GM20000 (cell line): ENCODE results near the gene AIP.

Source experiments
- DNase-seq: peaks from one replicate; pipeline ENCODE4 v3.0.0; 2012; ENCODE audit warnings: low spot score
- TF ChIP-seq, protein P1 (sequence below): IDR thresholded peaks from 2 replicates; pipeline ENCODE4 v1.5.1; 2012; ENCODE audit warnings: mild to moderate bottlenecking, control low read depth; ENCODE audit errors: extremely low read depth, missing control alignments

Gene AIP

DNA sequence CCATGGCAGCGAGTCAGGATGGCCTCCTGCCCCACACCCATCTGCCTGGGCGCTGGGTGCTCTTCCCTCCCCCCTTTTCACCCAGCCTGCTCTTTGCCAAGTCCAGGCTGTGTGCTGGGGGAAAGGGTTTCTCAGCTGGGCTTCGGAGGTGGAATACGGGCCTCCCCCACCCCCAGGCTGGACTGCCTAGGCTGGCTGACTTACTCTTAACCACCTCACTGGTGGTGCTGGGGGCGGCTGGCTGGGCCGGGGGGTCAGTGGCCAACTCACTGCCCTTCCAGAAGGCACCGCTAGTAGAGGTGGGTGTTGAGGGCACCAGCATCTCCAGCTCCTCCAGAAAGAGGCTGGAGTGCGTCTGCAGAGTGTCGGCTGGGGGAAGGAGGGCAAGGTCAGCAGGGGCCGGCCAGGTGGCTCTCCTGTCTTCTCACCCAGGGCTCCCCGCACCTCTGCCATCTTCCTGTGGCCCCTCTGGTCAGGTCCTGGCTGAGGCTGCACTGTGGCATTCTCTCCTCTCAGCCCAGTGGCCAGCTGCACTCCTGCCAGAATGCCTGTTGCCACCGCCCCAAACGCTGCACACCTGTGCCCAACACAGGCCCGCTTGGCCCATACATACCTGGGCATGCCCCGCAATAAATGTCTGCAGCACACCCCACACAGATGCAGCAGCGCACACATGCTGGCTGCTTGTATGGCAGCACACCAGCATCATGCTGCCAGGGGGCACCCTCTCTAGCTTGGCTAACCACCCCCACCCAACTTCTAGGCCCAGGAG is 12.6 kb downstream of the AIP start:
- TF ChIP-seq, protein P1, sequence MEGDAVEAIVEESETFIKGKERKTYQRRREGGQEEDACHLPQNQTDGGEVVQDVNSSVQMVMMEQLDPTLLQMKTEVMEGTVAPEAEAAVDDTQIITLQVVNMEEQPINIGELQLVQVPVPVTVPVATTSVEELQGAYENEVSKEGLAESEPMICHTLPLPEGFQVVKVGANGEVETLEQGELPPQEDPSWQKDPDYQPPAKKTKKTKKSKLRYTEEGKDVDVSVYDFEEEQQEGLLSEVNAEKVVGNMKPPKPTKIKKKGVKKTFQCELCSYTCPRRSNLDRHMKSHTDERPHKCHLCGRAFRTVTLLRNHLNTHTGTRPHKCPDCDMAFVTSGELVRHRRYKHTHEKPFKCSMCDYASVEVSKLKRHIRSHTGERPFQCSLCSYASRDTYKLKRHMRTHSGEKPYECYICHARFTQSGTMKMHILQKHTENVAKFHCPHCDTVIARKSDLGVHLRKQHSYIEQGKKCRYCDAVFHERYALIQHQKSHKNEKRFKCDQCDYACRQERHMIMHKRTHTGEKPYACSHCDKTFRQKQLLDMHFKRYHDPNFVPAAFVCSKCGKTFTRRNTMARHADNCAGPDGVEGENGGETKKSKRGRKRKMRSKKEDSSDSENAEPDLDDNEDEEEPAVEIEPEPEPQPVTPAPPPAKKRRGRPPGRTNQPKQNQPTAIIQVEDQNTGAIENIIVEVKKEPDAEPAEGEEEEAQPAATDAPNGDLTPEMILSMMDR = no peak
- no peak for DNase-seq

GRCh38 chr11:67496113-67496512 is 13.3 kb downstream of the AIP start:
- no peak for DNase-seq
- TF ChIP-seq, protein P1 = no peak

- DNase-seq = no peak
- TF ChIP-seq, protein P1 = no peak
Observed at GRCh38 chr11:67497656-67498291, 14.9 kb downstream of the AIP start.

- no peak for DNase-seq
- TF ChIP-seq, protein P1 = no peak
Observed at GRCh38 chr11:67498544-67498972, 15.7 kb downstream of the AIP start.

GRCh38 chr11:67499808-67500483 is 17.1 kb downstream of the AIP start:
- DNase-seq = no peak
- TF ChIP-seq, protein P1 = no peak

- TF ChIP-seq, protein P1 = no peak
- no peak for DNase-seq
Observed at GRCh38 chr11:67500484-67500821, 17.6 kb downstream of the AIP start.
